H1 (cell line): Measurements from ENCODE around the gene SLC6A19. TPM values are rescaled to one million over a fixed set of nuclear protein-coding genes. Genes with fewer than 3 reads are reported as not detected.

Experiments used
- EP300 ChIP-seq, 2 experiments: IDR thresholded peaks; 1 replicate in 1 of 2; 2 replicates in 1 of 2; pipeline ENCODE4 v1.6.1; 2011 to 2012; ENCODE audit warnings: low read depth in 2 of 2, low read length in 2 of 2, mild to moderate bottlenecking in 2 of 2, borderline replicate concordance in 1 of 2, inconsistent platforms in 1 of 2, moderate library complexity in 1 of 2
- NANOG ChIP-seq: IDR thresholded peaks from 2 replicates; pipeline ENCODE4 v1.6.1; 2011; ENCODE audit warnings: low read length, low read depth, mild to moderate bottlenecking, inconsistent platforms; ENCODE audit not compliant: insufficient read depth, poor library complexity, severe bottlenecking
- RFX5 ChIP-seq: IDR thresholded peaks from 2 replicates; pipeline ENCODE4 v1.6.1; 2011; ENCODE audit warnings: low read depth, low read length, improper control_type of control experiment, borderline replicate concordance
- YY1 ChIP-seq: IDR thresholded peaks from 2 replicates; pipeline ENCODE4 v1.6.1; 2011; ENCODE audit warnings: low read depth, mild to moderate bottlenecking, low read length
- polyA plus RNA-seq, 7 experiments: library from polyadenylated mRNA; depleted of rRNA in 3 of 7; stranded (reverse) in 5 of 7; unstranded in 2 of 7; fragments of >200 nt in 5 of 7; fragments of 200-250 nt in 2 of 7; gene quantifications; 1 replicate in 5 of 7; 2 replicates in 1 of 7; 4 replicates in 1 of 7; pipeline versions ENCODE4 v1.2.1 to v1.2.3, GENCODE V29; 2011 to 2013; ENCODE audit warnings: missing spikeins in 2 of 7, mixed read lengths in 2 of 7
- total RNA-seq: library from RNA; stranded (reverse); fragmentation: NEBNext Ultra II Directional; extraction: Animal tissue kit (Norgen Biotek cat#: 25700); gene quantifications from 2 replicates; pipeline ENCODE4 v1.2.1, GENCODE V29; 2021
- TF ChIP-seq, protein P1 (sequence below), 3 experiments: IDR thresholded peaks; 1 replicate in 2 of 3; 2 replicates in 1 of 3; pipeline versions ENCODE4 v1.5.1 to v1.6.1; 2011; ENCODE audit warnings: low read length in 3 of 3, mild to moderate bottlenecking in 3 of 3, inconsistent platforms in 2 of 3, low read depth in 1 of 3, moderate library complexity in 1 of 3; ENCODE audit not compliant: insufficient read depth in 1 of 3; ENCODE audit errors: control extremely low read depth in 1 of 3
- TF ChIP-seq, protein P2 (sequence below): IDR thresholded peaks from 2 replicates; pipeline ENCODE4 v1.6.1; 2011; ENCODE audit warnings: low read depth, mild to moderate bottlenecking, low read length; ENCODE audit not compliant: insufficient read depth

Gene SLC6A19
- total and polyA plus RNA-seq, 2 of the 8 experiments (the other 6 are each of a cell fraction or from before 2014, with no cell fraction given), result 0.02 TPM; not detected in 1

DNA sequence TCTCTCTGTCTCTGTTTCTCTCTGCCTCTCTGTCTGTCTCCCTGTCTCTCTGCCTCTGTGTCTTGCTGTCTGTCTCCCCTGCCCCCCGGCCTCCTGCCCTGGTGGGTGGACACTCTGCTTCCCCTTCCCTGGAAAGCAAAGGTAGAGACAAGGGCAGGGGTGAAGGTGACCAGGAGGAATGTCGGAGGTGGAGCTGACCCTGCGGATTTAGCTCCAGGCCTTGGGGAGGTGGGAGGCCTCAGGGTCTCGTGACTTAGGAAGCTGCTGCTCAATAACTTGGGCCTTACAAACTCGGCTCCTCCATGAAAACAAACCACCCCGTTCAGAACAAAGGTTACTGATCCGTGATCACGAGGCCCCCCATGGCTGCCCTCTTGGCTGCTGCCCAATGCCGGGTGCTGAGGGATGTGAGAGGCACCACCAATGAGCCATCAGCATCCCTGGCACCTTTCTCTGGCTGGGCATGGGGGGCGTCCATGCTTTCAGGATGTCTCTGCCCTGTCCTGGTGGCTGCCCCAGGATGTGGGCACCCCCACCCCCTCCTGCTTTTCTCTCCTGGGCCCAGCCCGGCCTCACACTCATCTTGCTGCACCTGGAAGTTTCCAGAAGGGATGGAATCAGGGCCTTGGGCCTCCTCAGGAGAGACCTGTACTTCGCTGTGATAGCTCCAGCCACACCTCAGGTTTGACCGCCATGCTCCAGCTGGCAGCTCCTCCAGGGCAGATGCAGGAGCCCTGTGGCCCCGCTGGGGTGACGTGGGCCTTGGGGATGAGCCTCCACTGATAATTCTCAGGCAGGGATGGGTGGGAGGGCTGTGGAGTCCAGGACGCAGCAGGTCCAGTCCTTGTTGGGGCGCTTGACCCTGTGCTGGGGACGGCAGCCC is 14.8 kb upstream of the SLC6A19 start (continued):
- TF ChIP-seq, protein P1, sequence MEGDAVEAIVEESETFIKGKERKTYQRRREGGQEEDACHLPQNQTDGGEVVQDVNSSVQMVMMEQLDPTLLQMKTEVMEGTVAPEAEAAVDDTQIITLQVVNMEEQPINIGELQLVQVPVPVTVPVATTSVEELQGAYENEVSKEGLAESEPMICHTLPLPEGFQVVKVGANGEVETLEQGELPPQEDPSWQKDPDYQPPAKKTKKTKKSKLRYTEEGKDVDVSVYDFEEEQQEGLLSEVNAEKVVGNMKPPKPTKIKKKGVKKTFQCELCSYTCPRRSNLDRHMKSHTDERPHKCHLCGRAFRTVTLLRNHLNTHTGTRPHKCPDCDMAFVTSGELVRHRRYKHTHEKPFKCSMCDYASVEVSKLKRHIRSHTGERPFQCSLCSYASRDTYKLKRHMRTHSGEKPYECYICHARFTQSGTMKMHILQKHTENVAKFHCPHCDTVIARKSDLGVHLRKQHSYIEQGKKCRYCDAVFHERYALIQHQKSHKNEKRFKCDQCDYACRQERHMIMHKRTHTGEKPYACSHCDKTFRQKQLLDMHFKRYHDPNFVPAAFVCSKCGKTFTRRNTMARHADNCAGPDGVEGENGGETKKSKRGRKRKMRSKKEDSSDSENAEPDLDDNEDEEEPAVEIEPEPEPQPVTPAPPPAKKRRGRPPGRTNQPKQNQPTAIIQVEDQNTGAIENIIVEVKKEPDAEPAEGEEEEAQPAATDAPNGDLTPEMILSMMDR (IDR thresholded peaks at IDR 0.05; ENCODE audit: control extremely low read depth in 1 of 3, insufficient read depth in 1 of 3, low read depth in 1 of 3, low read length in 3 of 3), result no peak
- TF ChIP-seq NANOG (no peak), RFX5 (no peak), EP300 (IDR thresholded peaks at IDR 0.05; ENCODE audit: borderline replicate concordance in 1 of 2, low read depth in 2 of 2, low read length in 2 of 2) (no peak), YY1 (no peak)
- TF ChIP-seq, protein P2, sequence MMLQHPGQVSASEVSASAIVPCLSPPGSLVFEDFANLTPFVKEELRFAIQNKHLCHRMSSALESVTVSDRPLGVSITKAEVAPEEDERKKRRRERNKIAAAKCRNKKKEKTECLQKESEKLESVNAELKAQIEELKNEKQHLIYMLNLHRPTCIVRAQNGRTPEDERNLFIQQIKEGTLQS, result no peak
